OCI-LY3 (cell line): ENCODE measurements around the gene NRXN3.

Experiments
- EZH2phosphoT487 ChIP-seq: fragments of 200-600 bp; shearing (Covaris generic); IDR thresholded peaks from 2 replicates; pipeline ENCODE4 v1.6.1; 2018; ENCODE audit warnings: antibody characterized with exemption, mixed run types, low read depth
- TF ChIP-seq, protein P1 (sequence below): fragments of 200-600, 300-600 bp; sonication (generic); IDR thresholded peaks from 2 replicates; pipeline ENCODE4 v1.5.1; 2014; ENCODE audit warnings: antibody characterized with exemption, low read length, low read depth

DNA sequence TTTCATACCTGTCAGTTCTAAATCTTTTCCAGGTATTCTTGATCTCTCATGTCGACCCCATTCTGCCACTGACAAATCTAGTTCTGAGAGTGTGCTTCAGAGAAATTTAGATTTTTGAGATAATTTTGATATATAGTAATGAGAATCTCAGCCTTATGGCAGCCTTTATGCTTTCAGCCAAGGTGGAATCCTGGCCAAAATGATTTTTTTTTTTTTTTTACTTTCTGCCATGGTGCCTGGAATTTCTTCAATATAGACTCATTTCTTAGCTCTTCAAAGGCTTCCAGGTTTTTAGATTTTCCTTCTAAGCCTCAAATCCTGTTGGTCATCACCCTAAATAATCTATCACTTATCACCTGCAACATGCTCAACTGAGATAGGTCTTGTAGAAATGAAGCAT, 926.6 kb downstream of the NRXN3 start:
- TF ChIP-seq, protein P1, sequence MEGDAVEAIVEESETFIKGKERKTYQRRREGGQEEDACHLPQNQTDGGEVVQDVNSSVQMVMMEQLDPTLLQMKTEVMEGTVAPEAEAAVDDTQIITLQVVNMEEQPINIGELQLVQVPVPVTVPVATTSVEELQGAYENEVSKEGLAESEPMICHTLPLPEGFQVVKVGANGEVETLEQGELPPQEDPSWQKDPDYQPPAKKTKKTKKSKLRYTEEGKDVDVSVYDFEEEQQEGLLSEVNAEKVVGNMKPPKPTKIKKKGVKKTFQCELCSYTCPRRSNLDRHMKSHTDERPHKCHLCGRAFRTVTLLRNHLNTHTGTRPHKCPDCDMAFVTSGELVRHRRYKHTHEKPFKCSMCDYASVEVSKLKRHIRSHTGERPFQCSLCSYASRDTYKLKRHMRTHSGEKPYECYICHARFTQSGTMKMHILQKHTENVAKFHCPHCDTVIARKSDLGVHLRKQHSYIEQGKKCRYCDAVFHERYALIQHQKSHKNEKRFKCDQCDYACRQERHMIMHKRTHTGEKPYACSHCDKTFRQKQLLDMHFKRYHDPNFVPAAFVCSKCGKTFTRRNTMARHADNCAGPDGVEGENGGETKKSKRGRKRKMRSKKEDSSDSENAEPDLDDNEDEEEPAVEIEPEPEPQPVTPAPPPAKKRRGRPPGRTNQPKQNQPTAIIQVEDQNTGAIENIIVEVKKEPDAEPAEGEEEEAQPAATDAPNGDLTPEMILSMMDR = no peak
- TF ChIP-seq EZH2phosphoT487 = no peak
